Thyroid gland (tissue), 4 donors: Measurements from ENCODE around the gene TUBA4A.

Experiments used
- CTCF ChIP-seq, 6 experiments: fragments of 200-600 bp in 3 of 6; fragments of 450-650 bp in 3 of 6; sonication (generic) in 3 of 6; IDR thresholded peaks; one replicate each; pipeline ENCODE4 v1.5.1; 2016 to 2019; ENCODE audit warnings: antibody characterized with exemption in 6 of 6, mild to moderate bottlenecking in 2 of 6, inconsistent platforms in 1 of 6, moderate library complexity in 1 of 6
- POLR2A ChIP-seq, 2 donors: fragments of 450-650 bp; IDR thresholded peaks; one replicate each; pipeline ENCODE4 v1.6.1; 2017; ENCODE audit warnings: antibody characterized with exemption in 2 of 2, mild to moderate bottlenecking in 2 of 2, moderate library complexity in 1 of 2

- TF ChIP-seq CTCF (IDR thresholded peaks at IDR 0.05), result no peak
- peak in 1 of 2 donors; percentile 62 for TF ChIP-seq POLR2A (IDR thresholded peaks at IDR 0.05)
Measured at GRCh38 chr2:219207884-219208740, 45.6 kb downstream of the TUBA4A start.
